Cardiac muscle cell (in vitro differentiated cells and primary cell): ENCODE data around the gene ACVR1. TPM values are rescaled to one million over a fixed set of nuclear protein-coding genes. Genes with fewer than 3 reads are reported as not detected.

Experiments used
- DNase-seq, 2 donors: peaks; one replicate each; pipeline versions ENCODE4 v3.0.0 to v3.0.0-alpha.2; 2010 to 2017; ENCODE audit warnings: low read depth in 1 of 2, low spot score in 1 of 2
- H3K27ac ChIP-seq: fragments of 200-600 bp; sonication (generic); 2 replicates; pipeline ENCODE4 v1.5.1; 2016
- H3K27me3 ChIP-seq: fragments of 200-600 bp; sonication (generic); 2 replicates; pipeline ENCODE4 v1.6.0; 2016; ENCODE audit warnings: control low read depth
- H3K36me3 ChIP-seq: fragments of 200-600 bp; sonication (generic); 2 replicates; pipeline ENCODE4 v1.5.1; 2016; ENCODE audit warnings: control low read depth
- H3K4me1 ChIP-seq: fragments of 200-600 bp; sonication (generic); 2 replicates; pipeline ENCODE4 v1.8.1; 2017; ENCODE audit warnings: low read depth, mild to moderate bottlenecking, mixed run types
- H3K4me3 ChIP-seq: fragments of 200-600 bp; sonication (generic); 2 replicates; pipeline ENCODE4 v1.5.1; 2016; ENCODE audit warnings: mild to moderate bottlenecking
- H3K9me3 ChIP-seq: fragments of 200-600 bp; sonication (generic); 2 replicates; pipeline ENCODE4 v1.5.1; 2017; ENCODE audit warnings: low read depth, mild to moderate bottlenecking, control low read depth
- CTCF ChIP-seq: IDR thresholded peaks from 2 replicates; pipeline ENCODE4 v1.5.1; 2012; ENCODE audit warnings: low read depth, mild to moderate bottlenecking, low read length
- polyA plus RNA-seq: library from polyadenylated mRNA; unstranded; fragments of >200 nt; fragmentation: Nextera tagmentation; extraction: Ambion mirVana; gene quantifications from 2 replicates; pipeline ENCODE4 v1.2.1, GENCODE V29; 2016
- total RNA-seq: library from RNA; depleted of rRNA; stranded (reverse); fragments of >200 nt; gene quantifications from 2 replicates; pipeline ENCODE4 v1.2.3, GENCODE V29; 2016

The ACVR1 gene
- total and polyA plus RNA-seq, 2 experiments from 2014 or later, result 7.5 to 12.9 TPM

- H3K27ac ChIP-seq, result no peak overlapping the region
- no peak for TF ChIP-seq CTCF
- no peak overlapping the region for H3K4me3 ChIP-seq
- peaks cover 5% of the 10 kb centered on the region for H3K4me1 ChIP-seq
- no peak for DNase-seq
- H3K36me3 ChIP-seq, result no peaks in the 10 kb centered on the region
- H3K27me3 ChIP-seq, result no peaks in the 10 kb centered on the region
- no peaks in the 10 kb centered on the region for H3K9me3 ChIP-seq
These were observed 54.5 kb downstream of the ACVR1 start for GRCh38 chr2:157821519-157822131.

GRCh38 chr2:157820193-157820592 is 55.9 kb downstream of the ACVR1 start:
- H3K9me3 ChIP-seq, result no peaks in the 10 kb centered on the region
- no peaks in the 10 kb centered on the region for H3K27me3 ChIP-seq
- DNase-seq, result peak in 1 of 2 donors; percentile 63
- no peak overlapping the region for H3K27ac ChIP-seq
- no peak for TF ChIP-seq CTCF
- H3K4me1 ChIP-seq, result peaks cover 5% of the 10 kb centered on the region
- no peak overlapping the region for H3K4me3 ChIP-seq
- H3K36me3 ChIP-seq, result no peaks in the 10 kb centered on the region

- H3K4me3 ChIP-seq, result no peak overlapping the region
- no peaks in the 10 kb centered on the region for H3K27me3 ChIP-seq
- H3K9me3 ChIP-seq, result no peaks in the 10 kb centered on the region
- no peak overlapping the region for H3K27ac ChIP-seq
- H3K36me3 ChIP-seq, result no peaks in the 10 kb centered on the region
- H3K4me1 ChIP-seq, result peaks cover 5% of the 10 kb centered on the region
- TF ChIP-seq CTCF, result no peak
- DNase-seq, result no peak
These were observed 56.4 kb downstream of the ACVR1 start for GRCh38 chr2:157819761-157820160.

- Histone ChIP-seq H3K4me1 (no peaks in the 10 kb centered on the region), H3K4me3 (no peak overlapping the region), H3K27me3 (no peaks in the 10 kb centered on the region), H3K27ac (no peak overlapping the region), H3K9me3 (no peaks in the 10 kb centered on the region), H3K36me3 (no peaks in the 10 kb centered on the region)
- no peak for TF ChIP-seq CTCF
- DNase-seq, result no peak
These were observed 57.9 kb downstream of the ACVR1 start for GRCh38 chr2:157818227-157818626.

- no peak for DNase-seq
- Histone ChIP-seq H3K4me1 (no peaks in the 10 kb centered on the region), H3K27ac (no peak overlapping the region), H3K9me3 (no peaks in the 10 kb centered on the region), H3K27me3 (no peaks in the 10 kb centered on the region), H3K36me3 (no peaks in the 10 kb centered on the region), H3K4me3 (no peak overlapping the region)
- TF ChIP-seq CTCF, result no peak
These were observed 60.7 kb downstream of the ACVR1 start for GRCh38 chr2:157815421-157815820.
